H9 (cell line): ENCODE measurements around the gene CACNG5. TPM values are rescaled to one million over a fixed set of nuclear protein-coding genes. Genes with fewer than 3 reads are reported as not detected.

Experiments used
- DNase-seq: peaks from one replicate; pipeline ENCODE4 v3.0.0-alpha.2; 2017
- H2AFZ ChIP-seq: one replicate; pipeline ENCODE4 v1.6.1; 2013; ENCODE audit warnings: mild to moderate bottlenecking, low read length, control low read depth, moderate library complexity
- H2AK5ac ChIP-seq: 2 replicates; pipeline ENCODE4 v1.6.1; 2013; ENCODE audit warnings: low read length, control low read depth, mixed read lengths; ENCODE audit not compliant: insufficient read length
- H2BK120ac ChIP-seq: one replicate; pipeline ENCODE4 v1.6.1; 2013; ENCODE audit warnings: low read depth, mild to moderate bottlenecking, low read length, control low read depth, inconsistent platforms; ENCODE audit not compliant: poor library complexity, severe bottlenecking
- H2BK12ac ChIP-seq: 2 replicates; pipeline ENCODE4 v1.6.1; 2013; ENCODE audit warnings: low read length, control low read depth, mixed read lengths, low read depth; ENCODE audit not compliant: insufficient read length
- H2BK15ac ChIP-seq: 2 replicates; pipeline ENCODE4 v1.6.1; 2013; ENCODE audit warnings: low read depth, low read length, control low read depth
- H2BK20ac ChIP-seq: one replicate; pipeline ENCODE4 v1.6.1; 2013; ENCODE audit warnings: low read depth, mild to moderate bottlenecking, low read length, control low read depth, inconsistent platforms; ENCODE audit not compliant: poor library complexity, severe bottlenecking
- H2BK5ac ChIP-seq: 2 replicates; pipeline ENCODE4 v1.6.1; 2013; ENCODE audit warnings: low read length, control low read depth, mixed read lengths; ENCODE audit not compliant: insufficient read length
- H3K14ac ChIP-seq: 2 replicates; pipeline ENCODE4 v1.6.1; 2013; ENCODE audit warnings: low read length, control low read depth; ENCODE audit not compliant: insufficient read depth
- H3K18ac ChIP-seq: 2 replicates; pipeline ENCODE4 v1.6.1; 2013; ENCODE audit warnings: low read depth, mild to moderate bottlenecking, mixed read lengths, low read length, control low read depth; ENCODE audit not compliant: insufficient read length
- H3K23ac ChIP-seq: 2 replicates; pipeline ENCODE4 v1.6.1; 2013; ENCODE audit warnings: low read length, control low read depth, mixed read lengths, low read depth; ENCODE audit not compliant: insufficient read length
- H3K23me2 ChIP-seq: 2 replicates; pipeline ENCODE4 v1.6.1; 2013; ENCODE audit warnings: low read depth, mild to moderate bottlenecking, mixed read lengths, low read length, control low read depth; ENCODE audit not compliant: insufficient read length, poor library complexity, severe bottlenecking
- H3K27ac ChIP-seq: 2 replicates; pipeline ENCODE4 v1.5.1; 2013; ENCODE audit warnings: low read length, control low read depth, mixed read lengths, low read depth; ENCODE audit not compliant: insufficient read length
- H3K27me3 ChIP-seq: 2 replicates; pipeline ENCODE4 v1.6.1; 2013; ENCODE audit warnings: low read length, control low read depth, inconsistent platforms; ENCODE audit not compliant: insufficient read depth
- H3K4ac ChIP-seq: 2 replicates; pipeline ENCODE4 v1.6.1; 2013; ENCODE audit warnings: low read depth, mild to moderate bottlenecking, control low read depth, inconsistent platforms, low read length, moderate library complexity
- H3K4me1 ChIP-seq: 2 replicates; pipeline ENCODE4 v1.6.1; 2013; ENCODE audit warnings: low read length, control low read depth, inconsistent platforms; ENCODE audit not compliant: insufficient read depth
- H3K4me2 ChIP-seq: 2 replicates; pipeline ENCODE4 v1.6.1; 2013; ENCODE audit warnings: low read length, control low read depth, mixed read lengths; ENCODE audit not compliant: insufficient read length, insufficient read depth
- H3K56ac ChIP-seq: 2 replicates; pipeline ENCODE4 v1.6.1; 2013; ENCODE audit warnings: low read depth, mild to moderate bottlenecking, mixed read lengths, low read length, control low read depth; ENCODE audit not compliant: insufficient read length
- H3K79me1 ChIP-seq: 2 replicates; pipeline ENCODE4 v1.6.1; 2013; ENCODE audit warnings: low read depth, mild to moderate bottlenecking, moderate library complexity, low read length, control low read depth, inconsistent platforms; ENCODE audit not compliant: insufficient read depth, poor library complexity, severe bottlenecking
- H3K79me2 ChIP-seq: 2 replicates; pipeline ENCODE4 v1.6.1; 2013; ENCODE audit warnings: low read length, control low read depth, inconsistent platforms; ENCODE audit not compliant: insufficient read depth
- H3K9ac ChIP-seq: 2 replicates; pipeline ENCODE4 v1.6.1; 2013; ENCODE audit warnings: low read length, control low read depth, mixed read lengths; ENCODE audit not compliant: insufficient read length; ENCODE audit errors: extremely low read depth
- H3K9me3 ChIP-seq: one replicate; pipeline ENCODE4 v1.6.1; 2013; ENCODE audit warnings: low read depth, low read length, inconsistent platforms; ENCODE audit not compliant: control insufficient read depth
- H3T11ph ChIP-seq: one replicate; pipeline ENCODE4 v1.6.1; 2013; ENCODE audit warnings: mild to moderate bottlenecking, low read length, control low read depth, inconsistent platforms
- H4K20me1 ChIP-seq: one replicate; pipeline ENCODE4 v1.6.1; 2013; ENCODE audit not compliant: control insufficient read depth, insufficient read length, insufficient read depth
- H4K5ac ChIP-seq: 2 replicates; pipeline ENCODE4 v1.6.1; 2013; ENCODE audit warnings: low read depth, mild to moderate bottlenecking, mixed read lengths, low read length, control low read depth; ENCODE audit not compliant: insufficient read length
- H4K8ac ChIP-seq: replicated peaks from 2 replicates; pipeline ENCODE4 v1.6.1; 2013; ENCODE audit warnings: low read length, control low read depth, mixed read lengths, low read depth; ENCODE audit not compliant: insufficient read length
- H4K91ac ChIP-seq: 2 replicates; pipeline ENCODE4 v1.6.1; 2013; ENCODE audit warnings: low read depth, mild to moderate bottlenecking, moderate library complexity, mixed read lengths, low read length, control low read depth; ENCODE audit not compliant: insufficient read length
- H3K27ac Mint-ChIP-seq, 3 experiments: 2 replicates in 2 of 3; 3 replicates in 1 of 3; pipeline ENCODE4 v1.8.0; 2020 to 2021; ENCODE audit warnings: mixed read lengths in 3 of 3, mild to moderate bottlenecking in 1 of 3, moderate library complexity in 1 of 3
- H3K27me3 Mint-ChIP-seq: 2 replicates; pipeline ENCODE4 v1.8.0; 2021; ENCODE audit warnings: low read depth, mild to moderate bottlenecking, moderate library complexity, mixed read lengths
- H3K36me3 Mint-ChIP-seq, 3 experiments: 2 replicates in 2 of 3; 3 replicates in 1 of 3; pipeline ENCODE4 v1.8.0; 2020 to 2021; ENCODE audit warnings: low read depth in 3 of 3, mixed read lengths in 3 of 3; ENCODE audit not compliant: insufficient read depth in 1 of 3
- H3K4me1 Mint-ChIP-seq, 2 experiments: 2 replicates each; pipeline ENCODE4 v1.8.0; 2020; ENCODE audit warnings: mixed read lengths in 2 of 2
- H3K4me3 Mint-ChIP-seq, 2 experiments: 2 replicates in 1 of 2; 3 replicates in 1 of 2; pipeline ENCODE4 v1.8.0; 2020 to 2021; ENCODE audit warnings: mild to moderate bottlenecking in 2 of 2, mixed read lengths in 2 of 2, moderate library complexity in 1 of 2
- H3K9me3 Mint-ChIP-seq, 2 experiments: 2 replicates in 1 of 2; 3 replicates in 1 of 2; pipeline ENCODE4 v1.8.0; 2020; ENCODE audit warnings: mild to moderate bottlenecking in 2 of 2, mixed read lengths in 2 of 2, moderate library complexity in 1 of 2
- CTCF ChIP-seq: fragments of 200-600 bp; sonication (generic); conservative IDR thresholded peaks from 3 replicates; pipeline ENCODE4 v1.8.0; 2021; ENCODE audit warnings: antibody characterized with exemption, mild to moderate bottlenecking
- WGBS: extraction: QIAGEN DNeasy Blood & Tissue Kit; methylation state at CpG from one replicate; pipeline ENCODE4 v1.1.7; 2013; ENCODE audit warnings: missing lambda C conversion rate, low lambda C conversion rate, mixed read lengths; ENCODE audit not compliant: insufficient read length; ENCODE audit errors: extremely low coverage; 5-methylcytosine and 5-hydroxymethylcytosine counted together
- total RNA-seq: library from RNA; stranded (reverse); gene quantifications from 2 replicates; pipeline ENCODE4 v1.2.1, GENCODE V29; 2021

CACNG5 gene
- total RNA-seq, 1 experiment from 2014 or later = 1.6 TPM

- no peak overlapping the region for H4K5ac ChIP-seq
- H2BK15ac ChIP-seq = no peak overlapping the region
- H3K27me3 Mint-ChIP-seq = peaks cover 3% of the 10 kb centered on the region
- peaks cover 5% of the 10 kb centered on the region for H3K9me3 ChIP-seq
- no peaks in the 10 kb centered on the region for H3K23me2 ChIP-seq
- TF ChIP-seq CTCF = no peak
- H3K14ac ChIP-seq = no peak overlapping the region; the same call in 1 of the 2 replicates
- H2AFZ ChIP-seq = no peak overlapping the region
- no peak overlapping the region for H3K9ac ChIP-seq
- H4K20me1 ChIP-seq = no peaks in the 10 kb centered on the region
- H3K4ac ChIP-seq = no peak overlapping the region
- no peak for DNase-seq
- H2BK120ac ChIP-seq = no peak overlapping the region
- WGBS = no CpG with 5 or more reads among the region's 5 CpGs
- no peak overlapping the region for H3K4me2 ChIP-seq
- no peak overlapping the region for H2BK20ac ChIP-seq
- H2AK5ac ChIP-seq = no peak overlapping the region
- H2BK12ac ChIP-seq = no peak overlapping the region
- H3K23ac ChIP-seq = no peak overlapping the region
- H3K4me1 Mint-ChIP-seq = peaks cover 0 to 4% of the 10 kb centered on the region in 2 experiments; a peak in 1 of 4 replicates
- H3K27ac ChIP-seq = no peak overlapping the region
- no peak overlapping the region for H3K18ac ChIP-seq
- H4K8ac ChIP-seq = no peak overlapping the region
- no peaks in the 10 kb centered on the region for H3K4me1 ChIP-seq
- no peak overlapping the region for H3K56ac ChIP-seq
- peaks cover 16 to 20% of the 10 kb centered on the region in 2 experiments for H3K9me3 Mint-ChIP-seq
- no peak overlapping the region for H3K4me3 Mint-ChIP-seq
- no peaks in the 10 kb centered on the region for H3K79me2 ChIP-seq
- no peak overlapping the region for H3K27ac Mint-ChIP-seq
- no peaks in the 10 kb centered on the region for H3K27me3 ChIP-seq
- H3T11ph ChIP-seq = no peak overlapping the region
- H3K36me3 Mint-ChIP-seq = peaks cover 4 to 15% (median 5%) of the 10 kb centered on the region in 3 experiments; a peak in 5 of 7 replicates
- H2BK5ac ChIP-seq = no peak overlapping the region
- no peaks in the 10 kb centered on the region for H3K79me1 ChIP-seq
- H4K91ac ChIP-seq = no peak overlapping the region
Observed at GRCh38 chr17:66814570-66814969, 20.3 kb upstream of the CACNG5 start.
